Coronary artery (tissue), 2 donors: ENCODE data around the gene SH3PXD2B.
A peak's percentile ranks its signal among the peaks of the same experiment; 100 is the strongest.
"Not testable (repeated sequence)": the region's sequence is repeated elsewhere in the genome, so short reads cannot be mapped to it uniquely, and the experiment has no call there.

ENCODE experiments used
- DNase-seq: peaks from one replicate; pipeline ENCODE4 v3.0.0-alpha.2; 2017; ENCODE audit warnings: low spot score
- H3K27ac ChIP-seq, 2 donors: fragments of 200-600 bp; sonication (generic); one replicate each; pipeline ENCODE4 v1.5.1; 2016 to 2019
- H3K4me3 ChIP-seq: fragments of 200-600 bp; sonication (generic); 2 replicates; pipeline ENCODE4 v1.5.1; 2016; ENCODE audit warnings: mild to moderate bottlenecking, moderate library complexity
- TF ChIP-seq, protein P1 (sequence below): fragments of 200-600 bp; sonication (generic); IDR thresholded peaks from one replicate; pipeline ENCODE4 v1.5.1; 2019; ENCODE audit warnings: antibody characterized with exemption

SH3PXD2B gene

DNA sequence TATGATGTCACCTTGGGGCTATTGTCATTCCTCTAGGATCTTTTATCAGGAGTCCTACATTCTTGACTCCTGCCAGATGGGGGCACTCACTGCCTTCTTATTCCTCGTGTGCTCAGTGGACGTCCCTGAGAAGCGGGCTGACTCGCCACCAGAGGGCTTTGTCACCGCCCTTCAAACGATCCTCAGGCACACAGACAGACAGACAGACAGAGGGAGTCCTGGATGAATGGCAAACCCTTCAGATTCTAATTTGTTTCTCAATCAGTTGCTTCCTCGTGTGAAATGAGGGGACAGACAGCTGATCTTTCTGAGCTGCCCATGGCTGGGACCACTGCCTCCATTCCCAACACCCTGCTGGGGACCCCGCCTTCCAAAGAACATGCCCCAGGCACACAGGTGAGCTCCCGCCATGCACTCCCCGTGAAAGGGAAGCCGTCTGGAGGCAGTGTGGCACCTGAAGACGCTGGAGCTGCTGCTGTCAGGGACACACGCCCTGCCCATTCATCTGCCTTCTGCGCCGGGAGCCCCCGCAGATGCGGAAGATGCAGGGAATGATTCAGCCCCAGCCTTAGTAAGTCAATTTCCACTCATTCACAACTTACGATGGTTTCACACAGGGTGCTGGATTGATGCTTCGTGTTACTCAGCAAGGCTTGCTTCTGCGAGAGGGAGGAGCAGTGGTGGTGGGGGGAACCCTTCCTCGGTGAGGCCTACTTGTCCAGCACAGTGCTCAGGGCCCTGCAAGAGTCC, 24.9 kb upstream of the SH3PXD2B start:
- H3K4me3 ChIP-seq: no peak overlapping the region

DNA sequence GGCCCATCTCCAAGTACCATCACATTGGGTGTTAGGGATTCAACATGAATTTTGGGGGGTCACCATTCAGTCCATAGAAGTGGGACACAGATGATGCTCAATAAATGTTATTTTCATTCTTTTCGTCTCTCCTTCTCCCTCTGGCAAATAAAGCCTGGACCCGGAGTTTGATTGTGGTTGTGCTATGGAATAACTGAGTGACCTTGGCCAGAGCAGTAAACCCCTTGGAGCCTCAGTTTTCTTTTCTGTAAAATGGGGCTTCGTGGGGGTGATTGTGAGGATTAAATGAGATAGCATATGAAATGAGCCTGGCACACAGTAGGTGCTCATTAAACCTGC, 24.3 kb upstream of the SH3PXD2B start:
- not testable (repeated sequence) for DNase-seq, H3K4me3 ChIP-seq, H3K27ac ChIP-seq

More for the DNA sequence above, 24.9 kb upstream of the SH3PXD2B start:
- peak; percentile 88 for DNase-seq
- TF ChIP-seq, protein P1, sequence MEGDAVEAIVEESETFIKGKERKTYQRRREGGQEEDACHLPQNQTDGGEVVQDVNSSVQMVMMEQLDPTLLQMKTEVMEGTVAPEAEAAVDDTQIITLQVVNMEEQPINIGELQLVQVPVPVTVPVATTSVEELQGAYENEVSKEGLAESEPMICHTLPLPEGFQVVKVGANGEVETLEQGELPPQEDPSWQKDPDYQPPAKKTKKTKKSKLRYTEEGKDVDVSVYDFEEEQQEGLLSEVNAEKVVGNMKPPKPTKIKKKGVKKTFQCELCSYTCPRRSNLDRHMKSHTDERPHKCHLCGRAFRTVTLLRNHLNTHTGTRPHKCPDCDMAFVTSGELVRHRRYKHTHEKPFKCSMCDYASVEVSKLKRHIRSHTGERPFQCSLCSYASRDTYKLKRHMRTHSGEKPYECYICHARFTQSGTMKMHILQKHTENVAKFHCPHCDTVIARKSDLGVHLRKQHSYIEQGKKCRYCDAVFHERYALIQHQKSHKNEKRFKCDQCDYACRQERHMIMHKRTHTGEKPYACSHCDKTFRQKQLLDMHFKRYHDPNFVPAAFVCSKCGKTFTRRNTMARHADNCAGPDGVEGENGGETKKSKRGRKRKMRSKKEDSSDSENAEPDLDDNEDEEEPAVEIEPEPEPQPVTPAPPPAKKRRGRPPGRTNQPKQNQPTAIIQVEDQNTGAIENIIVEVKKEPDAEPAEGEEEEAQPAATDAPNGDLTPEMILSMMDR: peak; percentile 63
- peak overlapping the region; percentile 3 to 65 for H3K27ac ChIP-seq

DNA sequence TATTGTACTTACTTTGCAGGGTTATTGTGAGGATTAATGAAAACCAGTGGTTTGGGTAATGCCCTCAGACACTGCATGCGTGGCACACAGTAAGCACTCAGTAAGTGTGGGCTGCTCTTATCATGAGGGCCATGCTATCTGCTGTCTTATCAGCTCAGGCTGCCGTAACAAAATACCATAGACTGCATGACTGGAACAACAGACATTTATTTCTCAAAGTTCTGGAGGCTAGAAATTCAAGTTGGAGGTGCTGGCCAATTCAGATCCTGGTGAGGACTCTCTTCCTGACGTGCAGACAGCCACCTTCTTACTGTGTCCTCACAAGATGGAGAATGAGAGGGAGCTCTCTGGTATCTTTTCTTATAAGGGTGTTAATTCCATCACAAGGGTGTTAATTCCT, 23.9 kb upstream of the SH3PXD2B start:
- H3K27ac ChIP-seq: no peak overlapping the region
- TF ChIP-seq, protein P1: no peak
- no peak for DNase-seq
- H3K4me3 ChIP-seq: no peak overlapping the region

DNA sequence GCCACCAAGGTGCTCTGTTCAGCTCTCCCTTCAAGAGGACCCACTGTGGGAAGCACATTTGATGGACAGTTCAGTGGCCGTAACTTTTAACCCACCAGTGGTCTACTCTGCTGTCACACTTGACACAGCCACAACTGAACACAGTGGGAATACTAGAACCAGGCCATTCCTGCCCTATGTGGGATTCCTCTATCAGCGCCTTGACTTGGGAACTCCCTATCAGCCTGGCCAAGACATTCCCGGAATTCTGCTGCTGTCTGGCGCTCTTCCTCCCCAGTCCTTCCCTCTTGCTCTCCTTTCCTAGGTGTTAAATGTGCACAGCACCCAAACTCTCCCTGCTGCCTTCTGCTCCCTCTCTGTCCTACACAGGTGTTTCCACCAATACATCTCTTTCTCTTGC, 23.1 kb upstream of the SH3PXD2B start:
- TF ChIP-seq, protein P1: no peak
- no peak overlapping the region for H3K27ac ChIP-seq
- H3K4me3 ChIP-seq: no peak overlapping the region
- DNase-seq: no peak

DNA sequence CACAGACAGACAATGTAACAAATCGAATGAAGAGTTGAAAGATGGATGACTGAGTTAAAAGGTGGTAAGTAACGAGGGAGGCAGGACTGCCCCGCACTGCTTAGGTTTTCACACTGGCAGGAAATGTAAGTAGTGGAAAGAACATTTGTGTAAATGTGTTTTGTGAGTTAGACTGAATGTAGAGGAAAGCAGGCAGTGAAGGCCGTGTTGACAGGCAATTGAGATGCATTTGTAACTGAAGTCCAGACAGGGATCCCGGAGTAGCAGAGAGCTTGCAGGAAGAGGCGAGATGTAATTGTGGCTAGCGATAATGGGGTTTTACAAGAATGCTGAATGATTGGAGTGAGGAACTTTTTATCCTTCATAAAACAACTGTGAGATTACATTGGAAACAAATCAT, 20.0 kb upstream of the SH3PXD2B start:
- TF ChIP-seq, protein P1: no peak
- DNase-seq: no peak
- Histone ChIP-seq H3K27ac (no peak overlapping the region), H3K4me3 (no peak overlapping the region)

DNA sequence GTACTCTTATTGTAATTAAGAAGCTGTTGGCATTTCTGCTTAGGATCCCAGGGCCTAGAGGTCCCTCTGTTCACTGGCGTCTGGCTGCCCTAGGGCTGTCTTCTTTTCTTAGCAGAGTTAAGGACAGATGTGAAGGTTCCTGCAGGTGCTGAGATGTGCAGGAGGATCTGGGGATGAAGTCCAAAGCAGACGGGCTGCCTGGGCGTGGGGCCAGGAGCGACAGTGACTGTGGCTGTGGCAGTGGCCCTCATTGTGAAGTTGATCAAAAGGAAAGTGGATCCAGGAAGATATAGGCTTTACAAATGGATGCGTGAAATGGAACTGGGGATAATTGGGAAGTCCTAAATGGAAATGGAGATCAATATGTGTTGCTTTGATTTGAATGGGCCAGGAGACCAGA, 19.1 kb upstream of the SH3PXD2B start:
- DNase-seq: no peak
- H3K4me3 ChIP-seq: no peak overlapping the region
- TF ChIP-seq, protein P1: no peak
- H3K27ac ChIP-seq: no peak overlapping the region

DNA sequence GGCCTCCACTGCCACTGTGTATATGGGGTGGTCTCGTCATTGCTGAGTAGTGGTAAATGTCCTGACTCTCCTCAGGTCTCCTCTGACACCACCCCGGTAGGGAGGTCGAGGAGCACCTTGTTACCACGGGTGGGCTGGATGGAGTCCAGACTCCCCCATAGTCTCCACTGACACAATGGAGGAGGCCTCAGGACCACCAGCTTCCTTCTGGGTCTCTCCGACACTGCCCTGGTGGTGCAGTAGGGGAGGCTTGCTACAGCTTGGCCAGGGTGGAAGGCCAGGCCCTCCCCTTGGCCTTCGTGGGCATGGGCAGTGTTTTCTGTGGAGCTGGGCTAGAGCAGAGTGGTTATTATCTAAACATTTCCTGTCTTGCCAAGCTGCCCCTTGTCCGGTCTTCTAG, 15.4 kb upstream of the SH3PXD2B start:
- Histone ChIP-seq H3K27ac (no peak overlapping the region), H3K4me3 (no peak overlapping the region)
- TF ChIP-seq, protein P1: no peak
- DNase-seq: no peak
